Gastroesophageal sphincter (tissue), 3 donors: ENCODE results near the gene SSU72.

Source experiments
- EP300 ChIP-seq: sonication (generic); formaldehyde crosslinking; IDR thresholded peaks from one replicate; pipeline ENCODE4 v1.6.1; 2017; ENCODE audit warnings: antibody characterized with exemption, mild to moderate bottlenecking
- TF ChIP-seq, protein P1 (sequence below), 4 experiments: fragments of 200-600 bp in 2 of 4; fragments of 450-650 bp in 2 of 4; sonication (generic) in 1 of 4; IDR thresholded peaks; one replicate each; pipeline ENCODE4 v1.5.1; 2017 to 2019; ENCODE audit warnings: antibody characterized with exemption in 4 of 4, mild to moderate bottlenecking in 2 of 4, moderate library complexity in 2 of 4

DNA sequence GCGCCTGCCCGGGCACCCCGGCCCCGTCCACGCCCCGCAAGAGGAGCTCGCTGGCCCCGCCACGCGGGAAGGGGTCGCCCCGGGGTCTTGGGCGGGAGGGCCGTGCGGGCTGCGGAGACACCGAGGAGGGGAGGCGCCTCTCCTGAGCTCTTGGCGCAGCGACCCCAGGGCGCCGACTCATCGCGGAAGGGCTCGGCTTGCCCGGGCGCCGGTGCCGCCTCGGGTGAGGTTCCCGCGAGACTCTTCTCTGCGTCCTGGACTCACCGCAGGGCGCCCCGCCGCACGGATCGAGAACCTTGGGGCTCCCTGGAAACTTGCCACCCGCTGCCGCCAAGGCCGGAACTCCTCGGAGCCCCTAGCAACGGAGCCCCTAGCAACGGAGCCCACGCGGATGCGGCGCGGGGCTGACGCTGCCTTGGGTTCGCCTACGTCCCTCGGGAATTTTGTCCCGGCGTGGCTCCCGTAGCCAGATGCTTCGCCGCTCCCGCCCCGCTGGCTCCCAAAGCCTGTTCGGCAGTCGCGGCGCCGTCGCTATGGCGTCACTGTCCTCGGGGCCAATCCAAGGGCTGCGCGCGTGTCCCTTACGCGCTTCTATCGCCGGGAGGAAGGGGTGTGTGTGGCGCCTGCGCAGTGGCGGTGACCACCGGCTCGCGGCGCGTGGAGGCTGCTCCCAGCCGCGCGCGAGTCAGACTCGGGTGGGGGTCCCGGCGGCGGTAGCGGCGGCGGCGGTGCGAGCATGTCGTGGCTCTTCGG is 63.0 kb downstream of the SSU72 start, which contains the start of gene ATAD3A:
- TF ChIP-seq, protein P1, sequence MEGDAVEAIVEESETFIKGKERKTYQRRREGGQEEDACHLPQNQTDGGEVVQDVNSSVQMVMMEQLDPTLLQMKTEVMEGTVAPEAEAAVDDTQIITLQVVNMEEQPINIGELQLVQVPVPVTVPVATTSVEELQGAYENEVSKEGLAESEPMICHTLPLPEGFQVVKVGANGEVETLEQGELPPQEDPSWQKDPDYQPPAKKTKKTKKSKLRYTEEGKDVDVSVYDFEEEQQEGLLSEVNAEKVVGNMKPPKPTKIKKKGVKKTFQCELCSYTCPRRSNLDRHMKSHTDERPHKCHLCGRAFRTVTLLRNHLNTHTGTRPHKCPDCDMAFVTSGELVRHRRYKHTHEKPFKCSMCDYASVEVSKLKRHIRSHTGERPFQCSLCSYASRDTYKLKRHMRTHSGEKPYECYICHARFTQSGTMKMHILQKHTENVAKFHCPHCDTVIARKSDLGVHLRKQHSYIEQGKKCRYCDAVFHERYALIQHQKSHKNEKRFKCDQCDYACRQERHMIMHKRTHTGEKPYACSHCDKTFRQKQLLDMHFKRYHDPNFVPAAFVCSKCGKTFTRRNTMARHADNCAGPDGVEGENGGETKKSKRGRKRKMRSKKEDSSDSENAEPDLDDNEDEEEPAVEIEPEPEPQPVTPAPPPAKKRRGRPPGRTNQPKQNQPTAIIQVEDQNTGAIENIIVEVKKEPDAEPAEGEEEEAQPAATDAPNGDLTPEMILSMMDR (IDR thresholded peaks at IDR 0.05): no peak
- TF ChIP-seq EP300: no peak
